Activated CD4-positive, alpha-beta T cell treated with anti-CD3 and anti-CD28 coated beads, Interleukin-2, amount 50 U/mL, for 16 hours (primary cell): ENCODE data around the gene SEC14L3.

ENCODE experiments used
- DNase-seq: peaks from one replicate; pipeline ENCODE4 v3.0.0-alpha.2; 2020

Gene SEC14L3

DNA sequence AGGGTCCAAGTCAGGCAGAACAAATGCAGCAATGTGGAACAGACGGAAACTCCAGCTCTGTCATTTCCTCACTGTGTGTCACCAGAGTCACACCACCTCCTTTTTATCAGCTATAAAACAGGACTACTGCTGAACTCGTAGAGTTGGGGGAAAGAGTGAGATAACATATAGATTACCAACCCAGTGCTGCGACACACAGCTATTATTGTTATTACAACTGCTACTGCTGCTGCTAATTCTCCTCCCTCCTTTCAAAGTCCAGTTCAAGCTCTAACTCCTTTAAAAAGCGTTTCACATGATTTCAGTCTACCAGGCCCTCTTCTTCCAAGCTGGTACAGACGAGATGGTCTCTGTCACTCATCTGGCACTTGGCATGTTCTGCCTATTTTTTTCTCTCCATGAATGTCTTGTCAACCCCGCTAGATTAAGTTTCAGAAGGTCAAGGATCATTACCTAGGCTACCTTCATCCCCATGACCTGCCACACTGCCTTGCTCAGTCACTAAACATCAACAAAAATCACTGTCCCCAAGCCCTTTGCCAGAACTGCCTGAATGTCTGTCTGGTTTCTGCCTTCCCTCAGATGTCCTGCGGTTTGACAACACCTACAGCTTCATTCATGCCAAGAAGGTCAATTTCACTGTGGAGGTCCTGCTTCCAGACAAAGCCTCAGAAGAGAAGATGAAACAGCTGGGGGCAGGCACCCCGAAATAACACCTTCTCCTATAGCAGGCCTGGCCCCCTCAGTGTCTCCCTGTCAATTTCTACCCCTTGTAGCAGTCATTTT, 49.9 kb downstream of the SEC14L3 start:
- DNase-seq: no peak

- DNase-seq: no peak
Measured at GRCh38 chr22:30420347-30421125, 51.3 kb downstream of the SEC14L3 start.

- no peak for DNase-seq
Measured at GRCh38 chr22:30416837-30417236, 55.0 kb downstream of the SEC14L3 start.

DNA sequence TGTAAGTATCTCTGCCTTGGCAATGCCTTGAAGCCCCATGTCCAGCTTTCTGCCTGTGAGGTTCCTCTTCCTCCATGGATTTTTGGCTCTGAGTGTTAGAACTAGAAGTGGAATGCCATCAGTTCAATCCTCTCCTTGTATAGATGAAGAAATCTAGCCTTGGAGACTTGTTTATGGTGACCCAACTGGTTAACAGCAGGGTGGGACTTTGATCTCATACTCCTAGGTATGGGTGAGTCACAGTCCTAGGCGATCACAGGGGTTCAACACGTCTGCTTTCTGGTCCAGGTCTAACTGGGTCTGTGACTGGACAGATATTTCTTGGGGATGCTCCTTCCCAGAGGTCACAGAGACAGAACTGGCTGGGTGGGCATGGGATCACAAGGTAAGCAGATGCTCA, 55.4 kb downstream of the SEC14L3 start:
- DNase-seq: no peak

GRCh38 chr22:30414525-30415047, 57.2 kb downstream of the SEC14L3 start:
- no peak for DNase-seq

GRCh38 chr22:30413745-30414524, 57.9 kb downstream of the SEC14L3 start:
- DNase-seq: no peak

- no peak for DNase-seq
Measured at GRCh38 chr22:30413001-30413400, 58.8 kb downstream of the SEC14L3 start.

DNA sequence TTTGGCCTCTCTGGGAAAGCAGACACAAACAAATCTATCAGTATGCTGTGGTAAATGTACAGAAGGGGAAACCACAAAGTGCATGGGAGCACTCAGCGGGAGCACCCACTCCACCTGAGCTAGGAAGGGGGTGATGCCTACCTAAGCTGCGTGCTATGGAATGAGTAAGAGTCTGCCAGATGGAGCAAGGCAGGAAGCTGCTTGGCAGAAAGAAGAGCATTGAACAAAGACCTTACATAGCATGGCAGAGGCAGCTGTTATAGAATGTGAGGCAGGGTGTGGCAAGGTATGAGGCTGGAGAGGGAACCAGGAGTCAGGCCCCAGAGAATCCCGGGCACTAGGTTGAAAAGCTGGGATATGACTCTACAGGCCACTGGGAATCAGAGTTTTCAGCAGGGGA, 60.0 kb downstream of the SEC14L3 start:
- DNase-seq: no peak
